GM12891 (cell line): ENCODE measurements around the gene QRFPR.
"Not testable (repeated sequence)": the region's sequence is repeated elsewhere in the genome, so short reads cannot be mapped to it uniquely, and the experiment has no call there.

Experiments
- DNase-seq: peaks from one replicate; pipeline ENCODE4 v3.0.0; 2011; ENCODE audit warnings: low spot score; ENCODE audit not compliant: insufficient read length
- FAIRE-seq: peaks from 2 replicates; lab custom pipeline; 2011; peaks lifted over from hg19 to GRCh38; lab: Jason Lieb, UNC
- PAX5 ChIP-seq: IDR thresholded peaks from 2 replicates; pipeline ENCODE4 v1.6.1; 2011; ENCODE audit warnings: low read length, moderate library complexity, mild to moderate bottlenecking; ENCODE audit not compliant: insufficient read depth, severe bottlenecking
- POLR2A ChIP-seq: IDR thresholded peaks from 2 replicates; pipeline ENCODE4 v1.6.1; 2011; ENCODE audit warnings: low read depth, low read length, control low read depth
- POLR2AphosphoS5 ChIP-seq: IDR thresholded peaks from 2 replicates; pipeline ENCODE4 v1.6.1; 2011; ENCODE audit warnings: low read depth, low read length, control low read depth
- POU2F2 ChIP-seq: IDR thresholded peaks from 2 replicates; pipeline ENCODE4 v1.6.1; 2011; ENCODE audit warnings: low read depth, mild to moderate bottlenecking, control low read depth, low read length, moderate library complexity
- SPI1 ChIP-seq: IDR thresholded peaks from 2 replicates; pipeline ENCODE4 v1.6.1; 2011; ENCODE audit warnings: low read depth, low read length, control low read depth
- TAF1 ChIP-seq: IDR thresholded peaks from 2 replicates; pipeline ENCODE4 v1.6.1; 2011; ENCODE audit warnings: low read depth, low read length, control low read depth

Gene QRFPR

DNA sequence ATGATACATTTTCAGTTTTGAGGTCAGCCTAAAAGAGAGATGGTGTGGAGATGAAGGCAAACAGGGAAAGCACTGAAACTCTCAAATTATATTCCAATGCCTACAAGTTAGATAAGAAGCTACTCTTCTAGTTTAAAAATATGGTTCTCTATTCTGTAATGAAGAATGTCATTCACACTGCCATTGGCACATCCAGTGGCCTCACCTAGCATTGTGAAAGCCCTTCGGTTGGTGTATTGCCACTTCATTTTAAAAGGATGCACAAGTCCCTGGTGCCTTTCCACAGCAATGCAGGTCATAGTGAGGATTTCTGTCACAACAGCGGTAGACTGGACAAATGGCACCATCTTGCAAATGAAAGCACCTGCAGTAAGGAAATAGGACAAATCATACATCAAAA is 40.6 kb downstream of the QRFPR start:
- TF ChIP-seq POLR2AphosphoS5 (no peak), PAX5 (no peak)
- no peak for FAIRE-seq
- no peak for DNase-seq

DNA sequence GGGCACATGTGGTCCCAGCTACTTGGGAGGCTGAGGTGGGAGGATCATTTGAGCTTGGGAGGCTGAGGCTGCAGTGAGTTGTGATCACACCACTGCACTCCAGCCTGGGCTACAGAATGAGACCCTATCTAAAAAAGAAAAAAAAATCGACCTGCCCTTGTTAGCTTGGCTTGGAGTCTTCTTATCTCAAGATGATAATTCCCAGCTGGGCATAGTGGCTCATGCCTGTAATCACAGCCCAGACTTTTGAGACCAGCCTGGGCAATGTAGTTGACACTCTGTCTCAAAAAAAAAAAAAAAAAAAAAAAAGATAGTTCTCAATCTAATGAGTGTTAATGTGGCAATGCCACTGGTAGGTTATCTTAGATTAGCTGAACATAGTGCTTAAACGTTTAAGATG is 41.0 kb downstream of the QRFPR start:
- no peak for DNase-seq
- no peak for TF ChIP-seq TAF1
- no peak for TF ChIP-seq POLR2A
- TF ChIP-seq POLR2AphosphoS5, result no peak
- no peak for TF ChIP-seq POU2F2
- TF ChIP-seq SPI1, result no peak
- no peak for TF ChIP-seq PAX5
- FAIRE-seq, result no peak

DNA sequence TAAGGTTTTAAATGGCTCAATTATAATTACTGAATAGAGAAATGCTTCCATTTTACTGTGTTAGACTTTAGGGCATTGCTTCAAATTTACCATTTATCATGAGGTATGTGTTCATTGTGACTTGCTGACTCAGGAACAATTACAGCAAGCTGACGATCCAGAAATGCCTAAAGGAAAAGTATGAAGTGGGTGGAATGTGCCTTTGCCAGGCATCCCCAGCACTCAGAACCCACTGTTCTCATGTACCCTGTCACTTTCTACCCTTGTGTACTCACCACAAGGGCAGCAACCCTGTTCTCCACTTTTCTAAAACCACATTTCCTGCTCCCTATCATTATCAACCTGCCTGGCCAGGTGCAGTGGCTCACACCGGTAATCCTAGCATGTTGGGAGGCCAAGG is 41.5 kb downstream of the QRFPR start:
- TF ChIP-seq POLR2A (no peak), TAF1 (no peak), POLR2AphosphoS5 (no peak), POU2F2 (no peak), PAX5 (no peak), SPI1 (no peak)
- no peak for FAIRE-seq
- DNase-seq, result no peak

DNA sequence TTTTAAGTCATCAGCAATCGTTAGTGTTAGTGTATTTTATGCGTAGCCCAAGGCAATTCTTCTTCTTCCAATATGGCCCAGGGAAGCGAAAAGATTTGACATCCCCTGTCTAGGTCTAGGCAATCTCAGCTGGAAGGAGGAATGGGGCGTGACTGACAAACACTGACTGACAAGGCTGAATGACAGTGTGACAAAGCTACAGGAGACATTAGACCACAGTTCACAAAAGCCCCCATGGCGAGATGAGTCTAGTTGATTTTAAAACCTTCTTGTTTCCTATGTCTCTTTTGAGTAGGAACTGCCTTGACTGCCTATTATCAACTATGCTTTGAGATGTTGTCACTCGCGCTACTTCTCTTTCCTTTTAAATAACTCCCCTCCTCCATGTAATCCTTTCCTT is 42.3 kb downstream of the QRFPR start:
- DNase-seq (no peak), FAIRE-seq (no peak)
- TF ChIP-seq SPI1 (no peak), POLR2A (no peak), TAF1 (no peak), PAX5 (no peak), POU2F2 (no peak)

DNA sequence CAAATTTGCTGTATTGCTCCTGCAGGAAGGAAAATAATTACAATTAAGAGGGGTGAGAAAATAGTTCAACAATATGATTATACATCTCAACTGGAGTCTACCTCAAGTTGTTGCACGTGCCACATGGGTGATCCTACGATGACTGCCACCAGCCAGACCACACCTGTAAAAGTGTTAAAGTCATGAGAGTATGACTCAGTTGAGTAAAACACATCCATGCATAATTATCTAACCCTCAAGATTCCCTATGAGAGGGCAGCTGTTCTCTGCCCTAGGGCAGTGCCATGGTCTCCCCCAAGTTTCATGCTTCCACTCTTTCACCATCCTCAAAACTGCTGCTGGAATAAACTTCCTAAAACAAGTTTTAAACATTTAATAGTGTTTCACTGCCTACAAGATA is 44.1 kb downstream of the QRFPR start:
- TF ChIP-seq TAF1 (no peak), SPI1 (no peak), POLR2AphosphoS5 (no peak), PAX5 (no peak), POLR2A (no peak), POU2F2 (no peak)
- no peak for DNase-seq
- FAIRE-seq, result no peak

DNA sequence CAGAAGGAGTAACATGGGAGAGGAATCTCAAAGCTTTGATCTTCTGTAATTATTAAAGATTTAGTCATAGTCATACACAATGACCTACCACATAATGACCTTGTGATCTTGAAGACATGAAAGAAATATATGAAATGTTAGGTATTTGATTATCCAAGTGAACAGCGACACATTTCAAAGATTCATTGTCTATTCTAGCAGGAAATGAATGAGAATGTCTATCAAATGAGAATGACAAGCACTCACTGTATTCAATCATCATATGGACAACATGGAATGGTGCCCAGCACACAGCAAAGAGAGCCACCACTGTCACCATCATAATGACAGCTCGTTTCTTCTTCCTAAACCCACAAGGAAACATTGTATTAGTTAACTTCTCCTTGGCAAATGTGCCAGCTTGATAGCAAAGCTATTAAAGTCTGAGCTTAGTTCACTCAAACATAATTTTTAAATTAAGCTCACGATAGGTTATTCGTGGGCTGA is 50.6 kb downstream of the QRFPR start:
- TF ChIP-seq POLR2AphosphoS5, result no peak
- no peak for TF ChIP-seq PAX5
- TF ChIP-seq TAF1, result no peak
- no peak for TF ChIP-seq SPI1
- TF ChIP-seq POU2F2, result no peak
- no peak for TF ChIP-seq POLR2A
- FAIRE-seq (no peak), DNase-seq (no peak)

DNA sequence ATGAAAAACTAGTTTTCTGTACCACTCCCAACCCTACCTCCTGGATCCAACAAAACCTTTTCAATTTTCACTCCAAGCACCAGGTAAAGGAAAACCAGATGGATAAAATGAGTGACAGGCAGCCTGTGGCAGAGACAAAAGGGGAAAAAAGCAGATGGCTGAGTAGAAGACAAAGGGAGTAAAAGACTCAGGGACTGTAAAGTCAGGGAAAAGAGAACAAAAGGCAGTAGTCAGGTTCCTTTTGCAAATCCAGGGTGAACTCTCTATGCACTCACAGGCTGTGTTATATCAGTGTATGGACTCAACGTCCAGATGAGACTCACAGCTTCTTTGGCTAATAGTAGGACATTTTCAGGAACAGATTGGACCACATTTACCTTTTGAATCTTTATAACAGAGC is 54.2 kb downstream of the QRFPR start:
- DNase-seq, result no peak
- TF ChIP-seq SPI1, result no peak
- TF ChIP-seq TAF1, result no peak
- no peak for TF ChIP-seq PAX5
- TF ChIP-seq POLR2A, result no peak
- no peak for TF ChIP-seq POU2F2
- FAIRE-seq, result no peak

DNA sequence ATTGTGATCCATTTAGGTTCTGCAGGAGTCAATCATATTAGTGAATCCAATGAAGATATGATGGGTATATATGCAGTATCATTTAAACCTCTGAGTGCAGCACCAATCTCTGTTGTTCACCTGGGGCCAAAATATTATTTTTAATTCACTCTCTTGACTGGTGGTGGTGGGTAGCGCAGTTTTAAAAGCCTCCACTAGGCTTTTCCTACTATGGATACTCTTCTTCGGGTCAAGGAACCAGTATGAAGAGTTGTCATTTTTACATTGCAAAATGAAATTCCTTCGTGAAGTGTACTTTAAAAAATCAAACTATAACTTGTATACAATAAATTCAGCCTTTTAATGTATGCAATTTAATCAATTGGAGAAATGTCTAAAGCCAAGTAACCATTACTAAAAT is 56.5 kb downstream of the QRFPR start:
- TF ChIP-seq PAX5 (no peak), POLR2AphosphoS5 (no peak), SPI1 (no peak), POU2F2 (no peak), POLR2A (no peak), TAF1 (no peak)
- no peak for DNase-seq
- FAIRE-seq, result no peak

DNA sequence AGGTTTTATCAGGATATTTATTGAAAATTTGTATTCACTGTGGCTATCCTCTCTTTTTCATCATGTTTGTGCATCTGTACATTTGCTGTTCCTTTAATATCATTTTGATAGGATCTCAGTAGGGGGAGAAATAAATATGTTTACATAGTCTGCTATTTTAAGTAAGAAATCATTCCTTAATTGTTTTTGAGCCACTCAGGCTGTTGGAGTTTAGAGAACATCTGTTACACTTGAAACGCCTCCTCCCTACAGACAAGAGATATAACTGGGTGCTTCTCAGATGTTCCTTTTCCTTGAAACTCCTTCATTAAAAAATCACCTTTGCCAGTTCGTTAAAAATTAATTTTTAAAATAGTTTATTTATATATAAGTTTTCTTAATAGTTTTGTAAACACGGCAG is 59.4 kb downstream of the QRFPR start:
- FAIRE-seq, result no peak

DNA sequence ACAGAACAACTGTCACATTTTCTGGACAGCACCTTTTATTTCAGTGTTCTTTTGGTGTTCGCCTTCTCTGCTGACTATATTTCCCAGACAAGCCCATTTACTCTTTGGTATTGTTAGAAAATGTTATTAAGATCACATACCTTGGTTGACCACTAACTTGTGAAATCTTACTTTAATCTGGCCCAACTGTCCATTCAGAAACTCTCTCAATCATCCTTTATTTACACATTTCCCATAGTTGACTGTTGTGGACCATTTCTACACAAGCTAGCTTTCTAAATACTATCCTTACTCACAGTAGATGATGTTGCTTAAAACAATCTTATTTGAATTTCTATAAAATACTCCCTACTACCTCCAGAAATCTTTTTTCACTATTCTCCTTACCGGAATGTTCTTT is 64.7 kb downstream of the QRFPR start:
- no peak for TF ChIP-seq POLR2A
- TF ChIP-seq TAF1, result no peak
- no peak for TF ChIP-seq POLR2AphosphoS5
- no peak for TF ChIP-seq PAX5
- TF ChIP-seq SPI1, result no peak
- TF ChIP-seq POU2F2, result no peak
- FAIRE-seq (no peak), DNase-seq (no peak)

More for the DNA sequence above, 59.4 kb downstream of the QRFPR start:
- no peak for TF ChIP-seq SPI1
- no peak for TF ChIP-seq POLR2AphosphoS5
- TF ChIP-seq POU2F2, result no peak
- no peak for TF ChIP-seq POLR2A
- no peak for TF ChIP-seq PAX5
- TF ChIP-seq TAF1, result no peak
- no peak for DNase-seq

DNA sequence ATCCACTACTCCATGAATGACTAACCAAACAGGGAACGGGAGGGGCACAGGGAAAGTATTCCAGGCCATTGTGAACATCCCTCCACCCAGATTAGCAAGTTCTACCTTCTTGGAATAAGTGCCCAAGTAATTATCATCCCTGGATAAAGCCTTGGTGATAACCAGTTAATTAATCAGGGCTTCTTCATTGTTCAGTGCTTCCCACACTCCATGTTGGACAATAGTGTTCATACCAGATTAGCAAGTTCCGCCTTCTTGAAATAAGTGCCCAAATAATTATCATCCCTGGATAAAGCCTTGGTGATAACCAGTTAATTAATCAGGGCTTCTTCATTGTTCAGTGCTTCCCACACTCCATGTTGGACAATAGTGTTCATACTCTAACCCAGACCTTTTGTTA is 67.4 kb downstream of the QRFPR start:
- not testable (repeated sequence) for DNase-seq, FAIRE-seq
